ENCODE results near the gene NCK2.
"Not testable (repeated sequence)": the region's sequence is repeated elsewhere in the genome, so short reads cannot be mapped to it uniquely, and the experiment has no call there.

Gene NCK2

GRCh38 chr2:105737980-105738657, 6.6 kb upstream of the NCK2 start:
- DNase-seq: no peak

GRCh38 chr2:105738658-105739241, 6.0 kb upstream of the NCK2 start:
- DNase-seq: no peak

- DNase-seq: no peak
Measured at GRCh38 chr2:105739426-105739825, 5.3 kb upstream of the NCK2 start.

- DNase-seq: no peak
Measured at GRCh38 chr2:105739944-105740530, 4.7 kb upstream of the NCK2 start.

GRCh38 chr2:105741174-105741573, 3.5 kb upstream of the NCK2 start:
- DNase-seq: no peak

- no peak for DNase-seq
Measured at GRCh38 chr2:105741617-105742016, 3.1 kb upstream of the NCK2 start.

GRCh38 chr2:105744091-105744908, 412 bp upstream of the NCK2 start:
- no peak for DNase-seq

GRCh38 chr2:105746177-105747080, 1.7 kb downstream of the NCK2 start:
- peak; percentile 43 for DNase-seq

GRCh38 chr2:105747254-105747894, 2.7 kb downstream of the NCK2 start:
- no peak for DNase-seq

- no peak for DNase-seq
Measured at GRCh38 chr2:105747991-105748390, 3.3 kb downstream of the NCK2 start.

GRCh38 chr2:105748566-105748965, 3.9 kb downstream of the NCK2 start:
- no peak for DNase-seq

GRCh38 chr2:105749583-105750400, 5.1 kb downstream of the NCK2 start:
- DNase-seq: no peak

GRCh38 chr2:105750735-105751134, 6.0 kb downstream of the NCK2 start:
- no peak for DNase-seq

- no peak for DNase-seq
Measured at GRCh38 chr2:105751272-105751671, 6.6 kb downstream of the NCK2 start.

- no peak for DNase-seq
Measured at GRCh38 chr2:105752691-105753358, 8.1 kb downstream of the NCK2 start.

GRCh38 chr2:105753380-105753779, 8.7 kb downstream of the NCK2 start:
- no peak for DNase-seq

GRCh38 chr2:105754011-105754410, 9.3 kb downstream of the NCK2 start:
- DNase-seq: no peak

GRCh38 chr2:105754994-105755393, 10.3 kb downstream of the NCK2 start:
- DNase-seq: no peak

GRCh38 chr2:105755895-105756294, 11.2 kb downstream of the NCK2 start:
- DNase-seq: no peak

GRCh38 chr2:105756435-105756834, 11.7 kb downstream of the NCK2 start:
- no peak for DNase-seq

- not testable (repeated sequence) for DNase-seq
Measured at GRCh38 chr2:105756865-105757264, 12.2 kb downstream of the NCK2 start.
